Measurements from ENCODE around the gene LHPP.
A peak's percentile ranks its signal among the peaks of the same experiment; 100 is the strongest.
"Not testable (repeated sequence)": the region's sequence is repeated elsewhere in the genome, so short reads cannot be mapped to it uniquely, and the experiment has no call there.

Gene LHPP

GRCh38 chr10:124576526-124577420 lies 115.2 kb downstream of the LHPP start:
- no peak for DNase-seq

- no peak for DNase-seq
Observed at GRCh38 chr10:124577651-124578050, 116.0 kb downstream of the LHPP start.

- DNase-seq, result no peak
Observed at GRCh38 chr10:124578231-124579010, 116.8 kb downstream of the LHPP start.

- peak; percentile 26 for DNase-seq
Observed at GRCh38 chr10:124579011-124579399, 117.4 kb downstream of the LHPP start.

GRCh38 chr10:124586142-124586541 lies 124.5 kb downstream of the LHPP start:
- DNase-seq, result no peak

- no peak for DNase-seq
Observed at GRCh38 chr10:124587811-124588211, 126.2 kb downstream of the LHPP start.

- not testable (repeated sequence) for DNase-seq
Observed at GRCh38 chr10:124588341-124588735, 126.7 kb downstream of the LHPP start.

- DNase-seq, result no peak
Observed at GRCh38 chr10:124588736-124589490, 127.3 kb downstream of the LHPP start.

- no peak for DNase-seq
Observed at GRCh38 chr10:124589491-124590041, 127.9 kb downstream of the LHPP start.

GRCh38 chr10:124590216-124591122 lies 128.8 kb downstream of the LHPP start:
- no peak for DNase-seq

- no peak for DNase-seq
Observed at GRCh38 chr10:124591123-124591495, 129.5 kb downstream of the LHPP start.

GRCh38 chr10:124592101-124592500 lies 130.5 kb downstream of the LHPP start:
- DNase-seq, result no peak

GRCh38 chr10:124592736-124593430 lies 131.3 kb downstream of the LHPP start:
- no peak for DNase-seq

GRCh38 chr10:124593431-124593985 lies 131.9 kb downstream of the LHPP start:
- DNase-seq, result no peak

GRCh38 chr10:124594240-124594639 lies 132.6 kb downstream of the LHPP start:
- no peak for DNase-seq

- no peak for DNase-seq
Observed at GRCh38 chr10:124595143-124595883, 133.7 kb downstream of the LHPP start.

GRCh38 chr10:124596116-124596785 lies 134.6 kb downstream of the LHPP start:
- DNase-seq, result no peak

- DNase-seq, result no peak
Observed at GRCh38 chr10:124596962-124597845, 135.6 kb downstream of the LHPP start.

- DNase-seq, result no peak
Observed at GRCh38 chr10:124597846-124598165, 136.2 kb downstream of the LHPP start.

All from T1000 (cell line).